DMS114 treated with DMSO at 0.1 percent for 48 hours (cell line): ENCODE data around the gene ERBIN.
"Not testable (repeated sequence)": the region's sequence is repeated elsewhere in the genome, so short reads cannot be mapped to it uniquely, and the experiment has no call there.

Experiments
- DNase-seq: peaks from one replicate; lab custom pipeline; 2025; ENCODE audit not compliant: unreplicated experiment; lab: John Stamatoyannopoulos, UW

ERBIN gene

GRCh38 chr5:65955746-65956145, 29.4 kb downstream of the ERBIN start:
- no peak for DNase-seq

- DNase-seq, result not testable (repeated sequence)
These were observed 31.3 kb downstream of the ERBIN start for GRCh38 chr5:65957703-65958102.

DNA sequence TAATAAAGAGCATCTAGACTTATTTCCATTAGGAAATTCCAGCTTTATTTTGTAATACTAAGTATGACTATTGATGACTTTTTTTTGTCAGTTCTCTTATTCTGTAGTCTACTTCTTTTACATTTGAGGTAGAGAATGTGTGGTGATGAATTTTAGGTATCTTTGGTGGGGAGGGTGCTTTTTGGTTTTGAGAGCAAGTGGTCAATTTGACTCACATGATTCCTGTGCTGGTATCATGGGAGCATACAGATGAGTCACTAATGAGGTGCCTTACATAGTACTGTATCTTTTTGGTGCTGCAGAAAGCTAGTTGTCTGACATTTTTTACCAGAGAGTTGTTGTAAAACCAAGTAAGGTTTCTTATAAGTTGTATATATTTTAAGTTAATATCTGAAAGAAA, 35.3 kb downstream of the ERBIN start:
- DNase-seq, result no peak

GRCh38 chr5:65967288-65968066, 41.1 kb downstream of the ERBIN start:
- DNase-seq, result no peak

DNA sequence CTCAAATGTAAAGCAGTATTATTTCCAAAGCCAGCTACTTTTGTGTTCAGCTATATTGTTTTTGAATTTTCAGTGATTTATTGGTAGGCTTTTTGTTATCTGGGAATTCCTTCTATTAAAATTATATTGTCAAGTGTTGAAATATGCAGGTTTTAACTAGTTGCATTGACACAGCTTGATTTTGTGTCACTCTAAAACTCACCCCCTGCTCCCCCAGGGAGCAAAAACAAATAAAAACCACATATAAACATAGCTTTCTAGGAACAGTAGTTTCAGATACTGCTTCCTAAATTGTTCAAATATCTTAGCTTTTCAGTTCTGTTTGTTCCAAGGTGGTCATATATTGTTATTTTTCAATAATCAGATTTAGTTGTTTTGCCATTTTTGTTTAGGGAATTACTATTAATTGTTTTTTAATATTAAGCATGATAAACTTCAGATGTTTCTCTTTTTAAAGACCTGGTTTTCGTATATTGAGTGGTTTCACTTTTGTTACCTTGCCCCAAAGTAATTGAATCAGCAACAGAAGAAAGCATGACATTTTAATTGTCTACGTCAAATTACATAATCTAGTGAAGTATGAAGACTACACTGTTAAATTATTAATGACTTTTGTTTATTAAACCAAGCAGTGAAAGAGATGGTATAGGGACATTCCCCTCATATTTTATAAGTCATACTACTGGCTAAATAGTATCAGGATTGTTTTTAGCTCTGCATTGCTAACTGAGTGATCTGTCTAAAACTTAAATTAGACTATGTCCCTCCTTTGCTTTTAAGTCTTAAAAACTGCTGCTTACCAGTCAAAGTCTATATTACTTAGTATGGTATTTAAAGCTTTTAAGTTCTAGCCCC, 43.4 kb downstream of the ERBIN start:
- no peak for DNase-seq

- no peak for DNase-seq
These were observed 44.3 kb downstream of the ERBIN start for GRCh38 chr5:65970481-65971367.

DNA sequence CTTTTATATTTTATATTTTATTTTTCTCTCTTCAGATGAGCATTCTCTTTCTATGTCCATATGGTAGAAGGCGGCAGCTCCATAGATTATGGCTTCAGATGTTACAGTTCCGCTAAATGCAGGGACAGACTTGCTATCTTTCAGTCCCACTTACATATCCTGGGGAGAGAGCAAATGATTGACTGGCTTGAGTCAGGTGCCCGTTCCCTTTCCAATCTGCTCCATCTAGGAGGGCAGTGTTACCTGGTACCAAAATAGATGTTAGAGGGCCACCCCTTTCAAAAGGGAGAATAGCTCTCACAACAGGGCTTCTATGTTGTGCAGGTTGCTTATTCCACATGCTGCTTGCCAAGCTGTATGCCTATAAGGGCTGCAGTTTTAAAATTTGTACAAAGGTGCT, 45.3 kb downstream of the ERBIN start:
- no peak for DNase-seq

DNA sequence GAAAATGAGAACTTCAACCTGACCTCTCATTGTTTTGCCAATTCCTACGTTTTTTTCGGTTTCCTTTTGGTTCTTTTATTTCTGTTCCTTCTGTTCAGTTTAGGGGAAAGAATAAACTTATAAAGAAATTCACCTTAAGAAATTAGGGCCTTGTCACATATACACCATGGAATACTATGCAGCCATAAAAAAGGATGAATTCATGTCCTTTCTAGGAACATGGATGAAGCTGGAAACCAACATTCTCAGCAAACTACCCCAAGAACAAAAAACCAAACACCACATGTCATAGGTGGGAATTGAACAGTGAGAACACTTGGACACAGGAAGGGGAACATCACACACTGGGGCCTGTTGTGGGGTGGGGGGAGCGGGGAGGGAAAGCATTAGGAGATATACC, 46.5 kb downstream of the ERBIN start:
- not testable (repeated sequence) for DNase-seq

GRCh38 chr5:65978251-65978650, 51.9 kb downstream of the ERBIN start:
- DNase-seq, result no peak

DNA sequence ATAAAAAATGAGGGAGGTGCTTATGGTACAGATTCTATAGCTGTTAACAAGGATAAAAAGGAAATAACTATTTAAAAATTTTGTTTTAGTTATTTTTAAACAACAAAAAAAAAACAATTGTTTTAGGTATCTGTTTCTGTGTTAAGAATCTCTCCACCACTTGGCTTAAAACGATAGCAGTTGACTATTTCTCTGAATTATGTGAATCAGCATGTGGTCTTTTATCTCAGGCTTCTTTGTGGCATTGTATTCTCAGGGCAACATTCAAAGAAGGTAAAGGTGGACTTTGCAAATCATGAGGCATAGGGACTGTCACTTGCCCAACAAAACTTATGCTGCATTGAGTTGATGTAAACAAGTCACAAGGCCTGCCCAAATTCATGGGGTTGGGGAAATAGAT, 55.2 kb downstream of the ERBIN start:
- DNase-seq, result no peak

- DNase-seq, result no peak
These were observed 55.7 kb downstream of the ERBIN start for GRCh38 chr5:65981969-65982619.

GRCh38 chr5:65982635-65983034, 56.3 kb downstream of the ERBIN start:
- no peak for DNase-seq

- DNase-seq, result no peak
These were observed 57.9 kb downstream of the ERBIN start for GRCh38 chr5:65984098-65984885.

GRCh38 chr5:65986050-65986451, 59.7 kb downstream of the ERBIN start:
- DNase-seq, result no peak

DNA sequence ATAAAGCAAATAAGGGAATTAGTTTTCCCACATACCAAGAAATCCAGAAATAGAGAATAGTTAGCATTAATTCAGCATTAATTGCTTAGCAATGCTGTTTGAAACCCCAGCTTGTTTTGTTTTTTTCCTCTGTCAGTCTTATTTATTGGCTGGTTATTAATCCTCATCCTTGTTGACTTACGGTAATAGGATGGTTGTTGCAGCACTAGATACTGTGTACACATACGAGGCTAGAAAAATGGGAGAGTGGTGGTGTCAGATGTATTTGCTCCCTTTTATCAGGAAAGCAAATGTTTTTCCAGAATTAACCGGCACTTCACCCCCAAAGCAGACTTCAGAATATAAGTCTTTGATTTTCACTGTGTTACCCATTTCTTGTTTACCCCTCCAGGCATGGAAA, 60.4 kb downstream of the ERBIN start:
- DNase-seq, result no peak

GRCh38 chr5:65987982-65988381, 61.6 kb downstream of the ERBIN start:
- DNase-seq, result no peak

DNA sequence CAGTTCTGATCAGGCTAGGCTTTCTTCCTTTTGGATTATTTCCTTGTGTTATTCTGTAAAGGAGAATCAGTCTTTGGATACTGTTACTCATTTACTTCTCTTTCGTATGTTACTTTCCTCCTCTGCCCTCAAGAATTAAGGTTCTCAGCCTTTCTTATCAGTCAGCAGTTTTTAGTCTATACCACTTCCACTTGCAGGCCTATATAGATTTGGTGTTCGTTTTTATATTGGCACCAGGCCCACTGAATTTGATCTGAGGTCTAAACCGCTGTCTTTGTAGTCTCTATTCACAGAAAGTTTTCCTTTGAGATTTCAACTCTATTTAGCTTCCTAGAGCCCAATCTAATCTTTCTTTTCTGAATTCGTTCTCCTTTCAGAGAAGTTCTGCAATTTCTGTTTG, 62.8 kb downstream of the ERBIN start:
- no peak for DNase-seq

DNA sequence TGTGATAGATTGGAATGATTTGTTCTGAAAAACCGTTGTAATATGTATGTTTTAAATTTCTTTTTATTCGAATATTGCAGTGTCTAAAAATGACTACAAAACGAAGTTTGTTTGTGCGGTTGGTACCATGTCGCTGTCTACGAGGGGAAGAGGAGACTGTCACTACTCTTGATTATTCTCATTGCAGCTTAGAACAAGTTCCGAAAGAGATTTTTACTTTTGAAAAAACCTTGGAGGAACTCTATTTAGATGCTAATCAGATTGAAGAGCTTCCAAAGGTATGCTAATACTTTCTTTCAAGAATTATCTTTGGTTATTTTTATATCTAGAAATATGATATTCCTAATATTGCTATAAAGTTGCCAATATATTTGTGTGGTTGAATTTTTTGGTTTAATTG, 66.3 kb downstream of the ERBIN start:
- DNase-seq, result no peak

DNA sequence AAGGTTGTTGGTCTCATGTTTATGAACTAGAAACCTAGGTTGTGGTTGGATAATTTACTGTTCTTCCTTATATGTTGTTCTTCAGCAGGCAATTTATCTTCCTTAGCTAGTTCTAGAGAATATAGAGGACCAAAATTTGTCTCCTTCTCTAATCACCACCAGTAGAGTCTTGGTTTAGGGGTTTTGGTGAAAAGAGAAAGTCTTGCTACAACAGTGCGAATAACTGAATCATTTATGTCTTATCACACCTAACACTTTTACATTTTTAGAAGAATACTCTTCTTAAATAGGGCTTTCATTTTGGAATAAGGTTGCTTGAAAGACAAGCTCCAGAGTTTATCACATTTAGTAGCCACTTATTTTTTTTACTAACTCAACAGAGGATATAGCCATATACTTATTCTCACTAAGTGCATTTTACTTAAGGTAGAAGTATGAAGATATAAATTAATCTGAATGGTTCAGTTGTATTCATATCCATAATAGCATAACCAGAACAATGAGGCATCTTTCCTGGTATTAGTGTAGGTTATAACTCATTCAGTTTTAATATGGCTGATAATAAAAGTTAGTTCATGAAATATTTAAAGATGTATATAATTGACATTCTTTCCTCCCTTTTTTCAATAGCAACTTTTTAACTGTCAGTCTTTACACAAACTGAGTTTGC, 67.9 kb downstream of the ERBIN start:
- no peak for DNase-seq
